NCI-H345 treated with DMSO at 0.1 percent for 48 hours (cell line): ENCODE results near the gene SPATA18.
"Not testable (repeated sequence)": the region's sequence is repeated elsewhere in the genome, so short reads cannot be mapped to it uniquely, and the experiment has no call there.

ENCODE experiments used
- DNase-seq: peaks from one replicate; lab custom pipeline; 2025; ENCODE audit not compliant: unreplicated experiment; lab: John Stamatoyannopoulos, UW

Gene SPATA18

DNA sequence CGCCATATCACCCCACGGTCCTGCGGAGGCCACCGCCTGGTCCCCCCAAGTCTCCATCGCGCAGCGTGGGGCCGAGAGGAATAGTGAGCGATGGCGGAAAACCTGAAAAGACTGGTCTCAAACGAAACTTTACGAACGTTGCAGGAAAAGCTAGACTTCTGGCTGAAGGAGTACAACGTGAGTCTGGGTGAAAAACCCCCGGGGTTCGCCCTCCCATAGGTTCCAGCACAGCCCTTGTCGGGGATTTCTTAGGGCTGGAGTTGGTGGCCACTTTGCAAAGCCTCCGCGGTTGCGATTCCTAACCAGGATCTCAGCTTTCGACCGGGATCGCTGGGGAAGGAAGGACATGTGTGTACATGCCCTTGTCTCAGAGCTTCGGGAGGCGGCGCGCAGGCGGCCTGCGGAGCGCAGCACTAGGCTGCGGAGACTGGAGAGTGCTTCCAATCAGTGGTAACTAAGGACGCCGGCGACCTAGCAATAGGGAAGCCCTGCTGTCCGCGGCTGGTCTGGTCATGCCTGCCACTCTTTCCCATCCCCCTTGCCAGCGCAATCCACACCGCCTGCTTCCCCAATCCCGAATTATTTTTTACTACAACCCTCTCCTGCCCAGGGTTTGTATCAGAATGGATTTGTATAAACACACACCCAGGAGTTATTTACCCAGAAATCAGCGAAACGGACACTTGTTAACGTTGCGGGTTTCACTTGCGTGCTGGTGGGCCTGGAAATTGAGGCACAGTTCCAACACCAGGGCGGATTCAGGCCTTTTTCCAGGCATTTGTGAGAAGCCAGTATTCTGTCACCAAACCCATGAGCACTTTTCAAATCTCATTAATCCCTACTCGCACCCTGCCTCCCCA is 741 bp downstream of the SPATA18 start:
- DNase-seq, result peak; percentile 37

DNA sequence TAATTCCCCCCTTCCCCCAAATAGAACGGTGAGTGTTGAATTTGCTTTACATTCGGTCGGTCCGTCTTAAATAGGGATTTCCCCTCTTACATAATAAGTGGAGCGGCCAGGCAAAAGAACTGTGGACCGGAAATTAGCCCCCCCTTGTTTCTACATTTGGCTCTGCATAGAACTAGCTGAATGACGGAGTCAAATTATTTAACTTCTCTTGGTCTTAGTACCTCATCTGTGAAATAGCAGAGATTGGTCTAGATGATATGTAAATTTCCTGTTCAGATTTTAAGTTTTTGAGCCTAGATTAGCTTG is 1.3 kb downstream of the SPATA18 start:
- DNase-seq, result no peak

DNA sequence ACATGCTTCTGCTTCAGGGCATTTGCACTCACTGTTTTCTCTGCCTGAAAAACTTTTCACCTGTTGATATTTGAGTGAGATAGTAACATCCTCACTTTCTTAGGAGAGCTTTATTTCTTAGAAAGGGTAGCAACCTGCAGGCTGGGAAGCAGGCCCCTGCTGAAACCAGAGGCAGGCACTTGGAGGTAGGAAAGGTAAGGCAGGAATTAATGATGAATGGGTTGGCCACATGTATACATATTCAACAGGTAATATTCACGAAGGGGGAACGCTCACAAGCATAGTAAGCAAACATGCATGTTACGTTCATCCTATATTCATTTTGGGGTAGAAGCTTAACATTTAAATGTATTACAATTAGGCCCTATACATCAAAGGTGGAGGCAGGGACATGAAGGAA is 3.1 kb downstream of the SPATA18 start:
- no peak for DNase-seq

DNA sequence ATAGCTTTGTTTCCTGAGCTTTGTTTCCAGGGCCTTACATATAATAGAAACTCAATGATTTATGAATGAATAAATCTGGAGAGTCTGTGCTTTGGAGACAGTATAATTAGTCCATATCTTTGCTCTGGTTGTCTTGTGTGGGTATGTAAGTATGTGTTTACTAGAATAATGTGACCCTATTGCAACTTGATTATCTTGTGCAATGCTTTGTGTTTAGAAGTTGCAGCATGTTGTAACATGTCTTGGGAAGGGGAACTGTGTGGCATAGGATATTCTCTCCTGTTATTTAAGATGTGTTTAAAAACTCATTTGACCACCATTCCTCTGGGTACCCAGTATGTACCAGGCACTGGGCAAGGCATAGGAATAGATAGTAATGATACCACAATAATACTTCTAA is 6.1 kb downstream of the SPATA18 start:
- no peak for DNase-seq

DNA sequence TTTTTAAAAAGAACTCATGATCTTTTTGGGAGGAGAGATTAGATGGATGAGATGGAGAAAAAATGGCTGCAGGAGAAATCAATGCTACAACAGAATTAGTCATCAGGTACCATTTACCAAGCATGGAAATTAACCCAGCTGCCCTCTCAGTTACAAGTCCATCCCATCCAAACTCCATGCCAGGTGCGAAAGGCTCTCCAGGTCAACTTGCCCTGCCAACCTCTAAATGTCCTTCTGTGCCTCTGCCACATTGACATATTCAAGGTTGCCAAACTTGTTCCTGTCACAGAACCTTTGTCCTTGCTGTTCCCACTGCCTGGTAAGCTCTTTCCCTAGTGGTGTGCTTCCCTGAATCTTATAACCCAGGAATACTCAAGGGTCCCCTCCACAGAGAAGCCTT is 7.2 kb downstream of the SPATA18 start:
- DNase-seq, result no peak

DNA sequence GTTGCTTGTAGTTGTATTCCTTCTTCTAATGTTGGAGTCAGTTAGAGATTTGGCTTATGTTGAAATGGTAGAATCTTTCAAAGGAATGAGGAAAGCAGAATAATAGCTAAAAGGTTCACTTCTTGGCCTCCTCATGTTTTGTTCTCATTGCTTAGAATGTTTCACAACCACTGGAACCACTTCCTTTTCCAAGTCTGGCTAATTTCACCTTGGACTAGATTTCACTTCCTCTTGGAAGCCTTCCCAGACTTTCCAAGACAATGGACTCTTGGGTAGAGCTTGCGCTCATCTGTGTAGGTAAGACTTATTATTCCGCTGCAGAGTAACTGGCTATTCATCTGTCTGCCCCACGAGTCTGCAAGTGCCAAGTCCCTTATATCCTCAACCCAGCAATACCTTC is 8.3 kb downstream of the SPATA18 start:
- DNase-seq, result no peak

DNA sequence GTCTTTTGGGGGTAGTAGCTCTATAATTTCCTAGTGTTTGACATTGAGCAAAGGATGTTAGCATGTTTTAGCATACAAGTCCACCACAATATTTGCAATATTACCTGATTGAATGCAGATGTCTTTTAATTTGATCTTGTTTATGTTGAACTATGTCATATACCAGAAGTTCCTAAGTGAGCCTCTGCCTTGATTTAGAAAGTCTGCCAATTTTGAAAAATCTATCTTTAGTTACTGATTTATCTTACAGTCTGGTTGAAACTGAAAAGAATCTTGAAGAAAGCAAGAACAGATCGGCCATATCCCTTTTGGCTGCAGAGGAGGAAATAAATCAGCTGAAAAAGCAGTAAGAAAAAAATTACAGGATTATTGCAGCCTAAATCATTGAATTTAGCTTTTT is 18.5 kb downstream of the SPATA18 start:
- DNase-seq, result no peak

DNA sequence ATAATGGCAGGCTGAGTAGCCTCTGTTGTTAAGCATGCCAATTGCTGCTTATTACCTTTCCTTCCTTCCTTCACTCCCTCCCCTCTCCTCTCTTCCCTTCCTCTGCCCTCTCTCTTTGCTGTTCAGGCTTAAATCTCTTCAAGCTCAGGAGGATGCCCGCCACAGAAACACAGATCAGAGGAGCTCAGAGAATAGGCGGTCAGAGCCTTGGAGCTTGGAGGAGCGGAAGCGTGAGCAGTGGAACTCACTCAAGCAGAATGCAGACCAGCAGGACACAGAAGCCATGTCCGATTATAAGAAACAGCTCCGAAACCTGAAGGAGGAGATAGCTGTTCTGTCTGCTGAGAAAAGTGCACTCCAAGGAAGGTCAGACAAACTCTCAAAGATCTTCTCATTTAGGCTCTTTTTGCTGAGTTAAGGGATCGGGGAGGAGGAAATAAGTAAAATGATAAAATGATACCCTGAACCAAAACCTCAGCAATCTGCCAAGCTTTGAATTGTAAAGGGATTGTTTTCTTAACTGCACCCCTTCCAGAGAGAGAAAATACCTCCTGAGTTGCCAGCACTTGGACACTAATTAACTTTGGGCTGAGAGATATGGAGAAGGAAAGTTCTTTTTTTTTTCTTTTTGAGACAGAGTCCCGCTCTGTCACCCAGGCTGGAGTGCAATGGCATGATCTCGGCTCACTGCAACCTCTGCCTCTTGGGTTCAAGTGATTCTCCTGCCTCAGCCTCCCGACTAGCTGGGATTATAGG is 20.9 kb downstream of the SPATA18 start:
- DNase-seq, result no peak

DNA sequence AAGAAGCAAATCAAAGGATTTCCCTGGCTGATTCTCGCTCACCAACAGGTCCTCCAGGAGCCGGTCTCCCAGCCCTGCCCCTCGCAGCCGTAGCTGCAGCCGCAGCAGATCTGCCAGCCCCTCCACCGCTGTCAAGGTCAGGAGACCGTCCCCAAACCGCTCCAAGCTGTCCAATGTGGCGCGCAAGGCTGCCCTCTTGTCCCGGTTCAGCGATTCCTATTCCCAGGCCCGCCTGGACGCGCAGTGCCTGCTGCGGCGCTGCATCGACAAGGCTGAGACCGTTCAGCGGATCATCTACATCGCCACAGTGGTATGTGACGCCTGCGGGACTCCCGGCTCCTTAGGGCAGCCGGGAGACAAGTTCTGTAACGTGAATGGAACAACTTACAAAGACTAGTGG is 25.6 kb downstream of the SPATA18 start:
- no peak for DNase-seq

DNA sequence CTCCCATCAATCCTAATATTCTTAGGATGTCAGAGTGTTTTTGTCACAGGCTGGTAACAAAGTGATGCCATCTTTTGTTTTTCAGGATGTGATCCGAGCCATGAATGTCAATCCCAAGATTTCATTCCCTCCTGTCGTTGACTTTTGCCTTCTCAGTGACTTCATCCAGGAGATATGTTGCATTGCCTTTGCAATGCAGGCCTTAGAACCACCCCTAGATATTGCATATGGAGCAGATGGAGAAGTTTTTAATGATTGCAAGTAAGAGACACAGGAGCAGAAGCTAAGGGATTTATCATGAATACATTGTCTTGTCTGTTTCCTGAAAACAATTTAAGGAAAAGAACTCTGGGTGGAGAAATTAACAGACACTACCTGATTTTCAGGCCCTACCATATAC is 28.6 kb downstream of the SPATA18 start:
- DNase-seq, result no peak

DNA sequence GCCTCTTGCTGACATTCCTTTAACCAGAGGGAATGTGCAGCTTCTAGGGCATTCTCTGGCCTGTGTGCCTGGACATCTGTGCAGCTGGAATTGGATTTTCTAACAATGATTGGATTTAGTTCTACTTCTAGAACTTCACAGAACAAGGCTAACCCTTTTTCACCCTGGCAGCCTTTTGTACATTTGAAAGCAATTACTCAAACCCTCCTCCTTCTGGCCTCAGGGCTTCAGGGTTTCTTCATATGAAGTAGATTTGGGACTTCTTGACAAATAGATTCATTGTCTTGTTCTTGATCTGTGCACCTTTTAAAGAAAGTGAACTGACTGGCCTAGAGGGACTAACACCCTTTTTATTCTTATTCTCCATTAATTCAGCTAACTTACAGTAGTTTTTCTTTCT is 30.1 kb downstream of the SPATA18 start:
- no peak for DNase-seq

DNA sequence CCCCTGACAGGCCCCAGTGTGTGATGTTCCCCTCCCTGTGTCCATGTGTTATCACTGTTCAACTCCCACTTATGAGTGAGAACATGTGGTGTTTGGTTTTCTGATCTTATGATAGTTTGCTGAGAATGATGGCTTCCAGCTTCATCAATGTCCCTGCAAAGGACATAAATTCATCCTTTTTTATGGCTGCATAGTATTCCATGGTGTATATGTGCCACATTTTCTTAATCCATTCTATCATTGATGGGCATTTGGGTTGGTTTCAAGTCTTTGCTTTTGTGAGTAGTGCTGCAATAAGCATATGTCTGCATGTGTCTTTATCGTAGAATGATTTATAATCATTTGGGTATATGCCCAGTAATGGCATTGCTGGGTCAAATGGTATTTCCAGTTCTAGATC is 35.3 kb downstream of the SPATA18 start:
- DNase-seq, result not testable (repeated sequence)

DNA sequence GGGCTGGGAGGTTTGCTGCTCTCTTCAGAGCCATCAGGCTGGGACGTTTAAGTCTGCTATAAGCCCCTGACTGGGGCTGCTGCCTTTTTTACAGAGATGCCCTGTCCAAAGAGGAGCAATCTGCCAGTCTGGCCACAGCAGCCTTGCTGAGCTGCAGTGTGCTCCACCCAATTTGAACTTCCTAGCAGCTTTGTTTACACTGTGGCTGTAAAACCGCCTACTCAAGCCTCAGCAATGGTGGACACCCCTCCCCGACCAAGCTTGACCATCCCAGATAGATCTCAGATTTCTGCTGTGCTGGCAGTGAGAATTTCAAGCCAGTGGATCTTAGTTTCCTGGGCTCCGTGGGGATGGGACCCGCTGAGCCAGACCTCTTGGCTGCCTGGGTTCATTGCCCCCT is 40.7 kb downstream of the SPATA18 start:
- no peak for DNase-seq

DNA sequence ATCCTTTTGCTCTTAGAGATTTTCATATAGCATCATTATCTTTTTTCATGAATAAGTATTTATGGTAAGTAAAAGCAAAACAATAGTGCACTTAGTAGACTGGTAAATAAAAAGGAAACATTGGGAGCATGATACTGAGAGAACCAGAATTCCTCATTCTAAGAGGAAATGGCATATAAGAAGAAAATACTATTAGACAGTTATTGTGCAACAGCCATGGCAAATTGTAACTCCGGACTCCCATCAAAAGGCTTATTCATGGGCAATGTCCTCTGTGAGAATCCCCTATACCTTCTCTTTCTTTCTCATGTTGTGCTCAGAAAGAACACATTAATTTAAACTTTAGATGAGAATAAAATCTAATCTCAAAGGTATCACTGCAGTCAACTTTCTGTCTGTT is 42.4 kb downstream of the SPATA18 start:
- DNase-seq, result no peak

DNA sequence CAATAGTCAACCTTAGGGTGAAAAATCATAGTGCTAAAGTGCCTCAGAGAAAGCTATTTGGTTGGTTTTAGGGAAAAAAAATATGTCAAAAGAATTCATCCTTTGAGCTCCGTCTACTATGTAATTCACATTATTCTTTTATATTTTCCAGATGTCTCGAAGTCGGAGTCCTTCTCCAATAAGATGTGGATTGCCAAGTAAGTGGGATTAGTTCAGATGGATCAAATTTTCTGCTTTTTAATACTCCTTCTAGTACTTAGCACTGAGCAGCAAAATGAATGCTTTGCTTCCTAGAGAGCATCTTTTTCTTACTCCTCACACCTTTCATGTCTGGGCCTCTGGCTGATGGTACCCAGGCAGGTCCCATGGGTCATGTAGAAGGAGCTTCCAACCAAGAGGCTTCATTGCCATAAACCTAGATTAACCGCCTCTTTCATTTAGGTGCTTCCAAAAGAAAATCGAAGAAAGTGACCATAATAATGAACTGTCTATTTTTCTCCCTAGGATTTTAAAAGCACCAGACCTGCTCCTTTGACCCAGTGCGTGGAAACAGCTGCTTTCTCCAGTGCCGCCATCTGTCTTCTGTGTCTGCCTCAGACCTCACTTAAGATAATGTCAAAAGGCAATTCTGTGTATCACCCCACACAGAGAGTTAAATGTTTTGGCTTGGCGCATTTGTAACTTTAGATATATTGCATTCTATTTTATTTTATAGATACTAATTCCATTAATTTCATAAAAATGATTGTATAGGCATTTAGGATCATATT is 43.5 kb downstream of the SPATA18 start:
- no peak for DNase-seq

DNA sequence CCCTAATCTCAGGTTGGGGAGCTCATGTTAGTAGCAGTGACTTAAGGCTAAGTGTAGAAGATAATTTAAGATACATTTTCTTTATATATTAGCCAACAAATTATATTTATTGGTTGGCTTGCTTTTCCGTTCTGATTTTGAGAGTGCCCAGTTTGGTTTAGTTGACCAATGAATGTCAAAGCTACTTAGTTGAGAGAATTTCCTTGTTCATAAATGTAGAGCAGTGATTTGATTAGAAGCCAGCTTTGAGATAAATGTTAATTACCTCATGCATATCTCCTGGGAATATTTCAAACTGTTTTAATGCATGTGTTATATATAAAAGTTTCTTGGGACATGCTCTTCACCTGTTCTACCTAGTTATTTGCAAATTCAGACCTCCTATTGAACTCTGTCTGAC is 44.3 kb downstream of the SPATA18 start:
- DNase-seq, result no peak

DNA sequence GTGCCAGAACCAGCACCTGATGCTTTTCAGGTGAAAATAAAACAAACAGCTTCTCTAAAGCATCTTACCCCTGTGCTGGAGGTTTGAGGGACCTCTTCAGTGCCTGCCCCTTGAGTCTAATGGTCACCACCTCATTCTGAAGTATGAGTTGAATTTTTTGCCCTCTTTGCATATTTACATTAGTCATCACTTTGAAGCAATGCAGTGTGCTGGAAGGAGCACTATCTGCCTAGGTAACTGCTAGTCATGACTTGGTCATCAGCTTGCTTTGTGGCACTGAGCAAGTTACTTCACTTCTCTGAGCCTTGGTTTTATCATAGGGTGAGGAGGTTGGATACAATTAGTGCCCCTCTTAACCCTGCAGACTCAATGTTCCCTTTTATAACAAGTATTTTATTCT is 44.9 kb downstream of the SPATA18 start:
- no peak for DNase-seq

DNA sequence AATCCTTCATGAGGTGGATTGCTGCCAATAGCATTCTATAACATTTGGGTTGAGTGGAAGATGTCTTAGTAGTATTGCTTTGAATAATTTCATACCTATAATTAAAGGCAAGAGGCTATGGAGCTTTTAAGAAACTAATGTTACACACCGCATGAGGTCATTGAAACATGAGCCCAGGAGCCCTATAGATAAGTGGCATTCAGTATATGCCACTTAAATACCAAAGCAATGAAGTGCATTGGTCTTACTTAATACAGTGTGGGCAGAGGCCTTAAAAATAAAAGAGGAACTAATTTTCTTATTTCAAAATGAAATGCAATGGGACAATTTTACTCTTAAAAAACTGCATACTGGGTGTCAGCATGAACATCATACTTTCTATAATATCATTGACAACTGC is 47.5 kb downstream of the SPATA18 start:
- peak; percentile 8 for DNase-seq

DNA sequence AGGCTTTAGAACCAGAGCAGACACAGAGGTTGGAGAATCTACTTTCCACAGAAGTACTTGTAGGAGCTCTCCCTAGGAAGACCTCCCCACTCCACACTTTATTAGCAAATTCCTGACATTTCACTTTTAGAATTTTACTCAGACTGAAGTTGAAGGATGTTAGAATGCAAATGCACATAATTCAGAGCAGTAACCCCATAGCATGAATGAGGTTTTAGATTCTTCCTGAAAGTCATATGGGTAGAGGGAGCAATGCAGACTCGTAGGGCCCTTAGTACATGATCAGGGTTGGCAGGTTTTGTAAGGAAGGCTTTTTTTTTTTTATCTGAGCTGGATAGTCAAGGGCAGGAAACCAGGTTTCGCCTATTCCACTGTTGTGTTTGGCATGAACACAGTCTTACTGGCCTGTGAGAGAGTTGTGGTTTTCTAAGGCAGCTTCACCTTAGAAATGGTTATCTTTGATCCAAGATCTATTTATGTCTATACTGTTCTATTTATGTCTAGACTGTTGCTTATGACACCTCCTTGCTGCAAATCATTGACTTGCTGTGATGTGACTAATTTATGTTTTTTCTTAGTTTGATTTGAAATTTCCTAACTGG is 48.9 kb downstream of the SPATA18 start:
- no peak for DNase-seq

DNA sequence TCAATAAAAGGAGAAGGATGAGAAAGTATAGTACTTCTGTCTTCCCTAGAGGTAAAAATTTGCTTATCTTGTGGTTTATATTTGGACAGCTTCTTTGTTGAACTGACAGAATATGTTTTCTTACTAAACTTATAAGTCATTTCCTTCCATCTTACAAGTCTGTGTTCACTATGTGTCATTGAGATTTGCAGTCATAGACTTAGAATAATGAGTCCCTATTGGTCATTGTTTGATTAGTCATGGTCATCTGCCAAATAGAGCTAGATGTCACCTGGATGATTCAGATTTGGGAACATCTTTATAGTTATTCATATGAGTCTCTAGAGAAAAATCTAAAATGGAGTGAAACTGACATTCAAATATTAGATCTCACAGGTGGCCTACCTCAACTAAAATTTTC is 51.5 kb downstream of the SPATA18 start:
- no peak for DNase-seq

DNA sequence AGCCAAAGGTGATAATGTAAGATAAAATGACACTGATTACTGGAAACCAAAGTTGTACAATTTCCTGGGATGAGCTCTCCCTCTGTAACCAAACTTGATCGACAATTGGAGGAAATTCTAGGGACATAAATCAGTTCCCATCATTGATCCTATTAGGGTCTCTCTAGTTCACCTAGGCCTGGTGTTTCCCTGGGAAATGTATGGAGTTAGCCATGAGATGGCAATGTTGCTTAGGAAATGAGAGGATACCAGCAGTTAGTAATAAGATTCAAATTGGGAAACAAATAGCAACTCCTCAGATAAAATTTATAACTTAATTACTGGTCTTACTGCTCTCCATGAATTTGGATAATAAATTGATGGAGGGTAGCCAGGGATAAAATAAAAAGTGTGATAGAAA is 52.2 kb downstream of the SPATA18 start:
- no peak for DNase-seq

DNA sequence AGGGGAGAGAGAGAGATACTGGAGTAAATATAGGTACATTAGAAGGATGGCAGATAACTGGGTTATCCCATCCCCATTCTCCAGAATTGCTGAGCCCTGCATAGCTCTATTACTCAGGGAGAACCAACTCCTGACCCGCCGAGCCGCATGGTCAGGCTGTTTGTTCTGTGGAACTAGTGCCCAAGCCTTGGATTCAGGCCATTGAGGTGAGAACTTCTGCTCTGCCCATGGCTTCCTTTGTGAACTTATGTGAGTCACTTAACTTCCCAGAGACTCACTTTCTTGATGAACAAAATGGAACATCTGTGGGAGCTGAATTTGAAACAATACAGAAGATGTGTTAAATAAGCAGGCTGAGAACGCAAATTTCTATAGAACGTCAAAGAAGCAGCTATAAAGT is 54.2 kb downstream of the SPATA18 start:
- DNase-seq, result no peak
